HG02938 (cell line): Measurements from ENCODE around the gene SGSM2.

Experiments used
- ATAC-seq: cut with Tn5 transposase; IDR thresholded peaks from one replicate; pipeline ENCODE4 v1.9.1; 2021; ENCODE audit warnings: mild to moderate bottlenecking, moderate library complexity; ENCODE audit not compliant: unreplicated experiment

Gene SGSM2

DNA sequence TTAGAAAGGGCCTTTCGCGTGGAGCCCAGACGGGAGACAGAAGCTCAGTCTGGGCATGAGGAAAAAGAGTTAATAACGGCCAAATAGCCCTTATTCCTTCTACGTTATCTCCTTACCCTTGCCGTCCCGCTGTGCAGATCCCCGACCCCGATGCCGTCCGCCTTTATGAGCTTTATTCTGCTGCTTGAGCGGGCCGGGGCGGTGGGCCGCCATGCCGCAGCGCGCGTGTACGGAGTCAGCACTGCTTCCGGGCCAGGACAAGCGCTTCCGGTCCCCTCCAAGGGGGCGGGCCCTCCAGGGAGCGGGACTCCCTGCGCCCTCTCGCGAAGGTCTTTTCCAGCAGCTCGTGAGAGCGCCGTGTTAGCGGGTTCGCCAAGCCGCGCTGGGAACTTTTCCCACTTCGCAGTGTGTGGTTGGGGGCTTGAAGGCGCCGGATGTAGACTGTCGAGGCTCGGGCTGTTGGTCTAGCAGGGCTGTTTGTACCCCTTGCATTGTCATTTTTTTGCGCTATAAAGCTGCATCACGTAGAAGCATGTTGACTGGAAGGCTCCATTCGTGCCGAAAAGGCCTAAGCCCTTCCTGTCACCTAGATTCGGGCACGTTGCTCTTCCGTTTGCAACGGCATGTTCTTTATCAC is 968 bp upstream of the SGSM2 start, which contains the start of gene TSR1:
Gene TSR1, minus strand, starts transcription at position 243 of the 637 bp plus-strand sequence. Its CDS starts 30 bp downstream, at position 213.
- ATAC-seq, result peak; percentile 74

GRCh38 chr17:2337544-2338314 is 428 bp downstream of the SGSM2 start:
- no peak for ATAC-seq

GRCh38 chr17:2338315-2338657 is 985 bp downstream of the SGSM2 start:
- ATAC-seq, result no peak

GRCh38 chr17:2343421-2343820 is 6.1 kb downstream of the SGSM2 start:
- no peak for ATAC-seq

- ATAC-seq, result no peak
Observed at GRCh38 chr17:2344528-2344927, 7.2 kb downstream of the SGSM2 start.

DNA sequence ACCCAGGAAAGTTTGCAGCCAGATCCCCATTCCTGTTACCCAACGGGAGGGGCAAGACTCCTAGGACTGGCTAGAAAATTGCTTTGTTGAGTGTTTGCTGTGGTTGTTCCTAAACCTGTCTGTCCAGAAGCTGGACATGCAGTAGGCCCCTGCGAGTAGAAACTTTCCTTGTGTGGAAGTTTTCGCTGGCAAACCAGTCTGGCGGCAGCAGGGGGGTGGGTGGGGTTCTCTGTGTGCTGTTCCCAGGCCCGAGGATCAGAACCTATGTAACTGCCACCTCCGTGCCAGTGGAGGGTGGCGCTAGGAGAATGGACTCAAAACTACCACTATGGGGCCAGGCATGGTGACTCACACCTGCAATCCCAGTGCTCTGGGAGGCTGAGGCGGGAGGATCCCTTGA is 9.2 kb downstream of the SGSM2 start:
- ATAC-seq, result no peak

DNA sequence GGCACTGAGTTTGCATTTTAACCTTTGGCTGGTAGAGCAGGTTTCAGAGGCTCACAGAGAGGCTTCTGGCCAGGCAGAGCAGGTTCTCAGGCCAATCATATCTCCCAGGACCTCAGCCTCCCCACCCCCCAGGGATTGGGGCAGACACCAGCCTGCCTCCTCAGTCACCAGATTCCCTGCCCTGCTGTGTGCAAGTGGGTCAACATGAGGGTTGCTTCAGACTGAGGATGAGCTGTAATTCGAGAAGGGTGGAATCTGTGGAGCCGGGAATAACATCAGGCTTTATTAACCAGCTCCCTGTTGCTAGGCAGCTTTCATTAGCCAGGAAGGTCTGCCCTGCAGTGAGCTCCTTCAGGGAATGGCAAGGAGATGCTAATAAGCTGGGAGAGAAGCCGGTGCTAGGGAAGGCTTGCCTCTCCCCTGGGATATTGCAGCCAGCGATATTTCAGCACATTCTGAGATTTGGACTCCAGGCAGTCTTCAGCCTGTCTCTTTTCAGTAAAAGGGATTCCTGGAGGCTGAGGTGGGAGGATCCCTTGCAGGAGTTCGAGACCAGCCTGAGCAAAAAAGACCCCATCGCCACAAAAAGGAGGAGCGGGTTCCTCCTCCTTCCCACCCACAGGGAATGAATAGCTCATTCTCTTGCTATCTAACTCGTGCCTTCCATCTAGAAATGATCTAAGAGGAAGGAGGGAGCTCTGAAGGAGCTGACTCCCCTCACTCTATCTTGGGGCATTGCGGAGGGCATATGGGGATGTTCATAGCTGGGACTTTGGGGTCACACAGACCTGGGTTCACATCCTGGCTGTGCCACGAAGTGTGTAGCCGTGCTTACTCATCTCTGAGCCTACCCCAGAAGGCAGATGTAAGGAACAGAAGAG is 10.7 kb downstream of the SGSM2 start:
- no peak for ATAC-seq

DNA sequence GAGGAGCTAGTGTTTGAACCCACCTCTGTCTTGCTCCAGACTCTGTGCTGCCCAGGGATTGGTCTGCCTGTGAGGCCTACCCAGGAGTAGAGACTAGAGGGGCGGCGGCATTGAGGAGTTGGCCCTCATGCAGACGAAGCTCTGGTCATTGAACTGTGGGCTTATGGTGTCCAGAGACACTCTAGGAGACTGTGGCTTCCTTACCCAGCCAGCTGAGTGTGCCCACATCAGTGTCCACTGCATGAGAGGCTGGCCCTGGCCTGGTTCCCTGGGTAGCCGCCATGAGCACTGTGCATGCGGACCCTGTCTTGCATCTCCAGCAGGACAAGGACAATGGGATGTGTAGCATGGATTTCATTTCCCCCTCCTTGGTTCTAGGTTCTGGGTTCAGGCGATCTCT is 14.0 kb downstream of the SGSM2 start:
- no peak for ATAC-seq

- ATAC-seq, result no peak
Observed at GRCh38 chr17:2354311-2354710, 17.0 kb downstream of the SGSM2 start.

DNA sequence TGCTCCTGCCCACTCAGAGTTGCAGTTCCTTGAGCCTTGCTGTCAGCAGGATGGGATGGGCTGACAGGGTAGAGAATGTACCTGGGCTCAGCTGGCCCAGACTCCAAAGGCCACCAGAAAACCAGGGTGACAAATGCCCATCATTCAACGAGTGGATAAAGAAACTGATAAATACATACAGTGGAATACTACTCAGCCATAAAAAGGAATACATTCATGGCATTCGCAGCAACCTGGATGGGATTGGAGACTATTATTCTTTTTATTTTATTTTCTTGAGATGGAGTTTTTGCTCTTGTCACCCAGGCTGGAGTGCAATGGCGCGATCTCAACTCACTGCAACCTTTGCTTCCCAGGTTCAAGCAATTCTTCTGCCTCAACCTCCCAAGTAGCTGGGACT is 19.9 kb downstream of the SGSM2 start:
- ATAC-seq, result no peak

GRCh38 chr17:2357931-2358434 is 20.7 kb downstream of the SGSM2 start:
- no peak for ATAC-seq

- ATAC-seq, result no peak
Observed at GRCh38 chr17:2361010-2361760, 23.9 kb downstream of the SGSM2 start.

GRCh38 chr17:2362016-2362415 is 24.7 kb downstream of the SGSM2 start:
- ATAC-seq, result no peak

GRCh38 chr17:2362416-2362815 is 25.1 kb downstream of the SGSM2 start:
- no peak for ATAC-seq

- ATAC-seq, result no peak
Observed at GRCh38 chr17:2362881-2363280, 25.6 kb downstream of the SGSM2 start.

DNA sequence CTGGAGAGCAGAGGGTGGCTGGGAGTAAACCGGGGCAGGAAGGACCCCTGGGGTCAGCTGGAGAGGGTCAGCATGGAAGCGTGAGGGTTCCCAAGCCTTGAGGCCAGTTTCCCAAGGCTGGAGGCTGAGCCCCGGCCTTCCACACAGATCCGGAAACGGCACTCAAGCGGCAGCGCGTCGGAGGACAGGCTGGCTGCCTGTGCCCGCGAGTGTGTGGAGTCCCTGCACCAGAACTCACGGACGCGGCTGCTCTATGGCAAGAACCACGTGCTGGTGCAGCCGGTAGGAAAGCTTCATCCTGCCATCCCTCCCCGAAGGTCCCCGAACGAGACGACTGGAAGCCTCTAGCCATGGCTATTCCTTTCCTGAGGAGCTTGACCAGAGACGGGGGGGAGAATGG is 26.0 kb downstream of the SGSM2 start:
- ATAC-seq, result no peak

- no peak for ATAC-seq
Observed at GRCh38 chr17:2363851-2364762, 26.8 kb downstream of the SGSM2 start.

GRCh38 chr17:2364763-2365116 is 27.4 kb downstream of the SGSM2 start:
- no peak for ATAC-seq

DNA sequence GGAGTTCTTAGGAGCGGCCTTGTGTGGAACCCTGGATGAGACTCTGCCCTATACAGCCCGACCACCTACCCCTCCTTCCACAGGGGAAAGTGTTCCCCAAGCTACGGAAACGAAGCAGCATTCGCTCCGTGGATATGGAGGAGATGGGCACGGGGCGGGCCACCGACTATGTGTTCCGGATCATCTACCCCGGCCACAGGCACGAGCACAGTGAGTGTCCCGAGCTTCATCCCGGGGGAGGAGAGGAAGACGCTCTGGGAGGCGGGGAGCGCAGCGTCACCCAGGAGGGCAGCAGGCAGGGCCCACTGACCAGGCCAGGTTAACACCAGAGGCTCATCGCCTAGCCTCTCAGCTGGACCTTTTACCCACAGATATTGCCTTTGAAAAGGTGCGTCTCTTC is 27.8 kb downstream of the SGSM2 start:
- ATAC-seq, result no peak
